IMR-90 (cell line): ENCODE measurements around the gene ARHGAP31. TPM values are rescaled to one million over a fixed set of nuclear protein-coding genes. Genes with fewer than 3 reads are reported as not detected.
"Not testable (repeated sequence)": the region's sequence is repeated elsewhere in the genome, so short reads cannot be mapped to it uniquely, and the experiment has no call there.

Experiments used
- ATAC-seq: fragments of 200-7000 bp; cut with Tn5 transposase; 2 replicates; pipeline ENCODE4 v1.9.1; 2020; ENCODE audit warnings: low read depth, mild to moderate bottlenecking, moderate library complexity
- BruUV-seq: library from RNA; stranded (reverse); fragments of 400-500 nt; replicated peaks from 2 replicates; lab custom pipeline; 2021; lab: Mats Ljungman, UMichigan
- CTCF ChIA-PET: fragments of 300-600 bp; formaldehyde crosslinking; extraction: SDS; loops from one replicate; lab custom pipeline; 2021; ENCODE audit warnings: antibody characterized with exemption; lab: Yijun Ruan, JAX
- POLR2A ChIA-PET: fragments of 300-600 bp; sonication (Branson Sonifier 250); formaldehyde crosslinking; loops from one replicate; lab custom pipeline; 2022; ENCODE audit warnings: antibody characterized with exemption; ENCODE audit not compliant: unreplicated experiment; lab: Charles Lee
- DNase-seq: peaks from one replicate; pipeline ENCODE4 v3.0.0; 2013
- H2AFZ ChIP-seq: replicated peaks from 2 replicates; pipeline ENCODE3; 2013; ENCODE audit warnings: low read length, mild to moderate bottlenecking; ENCODE audit not compliant: poor library complexity
- H2AK5ac ChIP-seq: 2 replicates; pipeline ENCODE4 v1.6.1; 2013; ENCODE audit warnings: low read depth, low read length, inconsistent platforms
- H2AK9ac ChIP-seq: replicated peaks from 2 replicates; pipeline ENCODE3; 2013; ENCODE audit warnings: mild to moderate bottlenecking, low read depth, low read length, moderate library complexity; ENCODE audit not compliant: poor library complexity
- H2BK120ac ChIP-seq: 2 replicates; pipeline ENCODE4 v1.6.1; 2013; ENCODE audit warnings: low read depth, low read length, inconsistent platforms
- H2BK15ac ChIP-seq: 3 replicates; pipeline ENCODE4 v1.6.1; 2013; ENCODE audit warnings: low read depth, low read length, inconsistent platforms
- H2BK20ac ChIP-seq: 2 replicates; pipeline ENCODE4 v1.6.1; 2013; ENCODE audit warnings: low read depth, mild to moderate bottlenecking, inconsistent platforms, low read length, moderate library complexity
- H2BK5ac ChIP-seq: 2 replicates; pipeline ENCODE4 v1.6.1; 2013; ENCODE audit warnings: mild to moderate bottlenecking, low read depth, low read length, inconsistent platforms; ENCODE audit not compliant: poor library complexity, severe bottlenecking
- H3K14ac ChIP-seq: replicated peaks from 2 replicates; pipeline ENCODE4 v1.6.1; 2013; ENCODE audit warnings: low read depth, low read length, inconsistent platforms
- H3K18ac ChIP-seq: 2 replicates; pipeline ENCODE4 v1.6.1; 2013; ENCODE audit warnings: low read depth, low read length, control low read depth
- H3K23ac ChIP-seq: 2 replicates; pipeline ENCODE4 v1.6.1; 2013; ENCODE audit warnings: low read depth, low read length, inconsistent platforms
- H3K27ac ChIP-seq: 2 replicates; pipeline ENCODE4 v1.5.1; 2013; ENCODE audit warnings: mild to moderate bottlenecking, control low read depth, low read length; ENCODE audit not compliant: insufficient read depth
- H3K27me3 ChIP-seq: 2 replicates; pipeline ENCODE4 v1.6.1; 2013; ENCODE audit warnings: low read length; ENCODE audit not compliant: control insufficient read depth, insufficient read depth
- H3K36me3 ChIP-seq: 2 replicates; pipeline ENCODE4 v1.6.1; 2013; ENCODE audit warnings: low read length, mixed read lengths; ENCODE audit not compliant: control insufficient read depth, insufficient read depth
- H3K4ac ChIP-seq: 2 replicates; pipeline ENCODE4 v1.6.1; 2013; ENCODE audit warnings: low read depth, low read length, inconsistent platforms
- H3K4me1 ChIP-seq: 2 replicates; pipeline ENCODE4 v1.6.1; 2013; ENCODE audit warnings: low read length, mixed read lengths; ENCODE audit not compliant: control insufficient read depth, insufficient read depth
- H3K4me2 ChIP-seq: 2 replicates; pipeline ENCODE4 v1.6.1; 2013; ENCODE audit warnings: low read depth, mild to moderate bottlenecking, control low read depth, low read length, moderate library complexity
- H3K4me3 ChIP-seq: 2 replicates; pipeline ENCODE4 v1.5.1; 2013; ENCODE audit warnings: low read depth, mild to moderate bottlenecking, control low read depth, low read length, moderate library complexity; ENCODE audit not compliant: insufficient read depth
- H3K56ac ChIP-seq: 2 replicates; pipeline ENCODE4 v1.6.1; 2013; ENCODE audit warnings: low read length, inconsistent platforms; ENCODE audit not compliant: insufficient read depth; ENCODE audit errors: extremely low read depth
- H3K79me1 ChIP-seq, 2 experiments: 2 replicates each; pipeline ENCODE4 v1.6.1; 2013; ENCODE audit warnings: low read length in 2 of 2, inconsistent platforms in 1 of 2, low read depth in 1 of 2
- H3K9ac ChIP-seq: 2 replicates; pipeline ENCODE4 v1.6.1; 2013; ENCODE audit warnings: low read depth, low read length, control low read depth
- H3K9me1 ChIP-seq: 2 replicates; pipeline ENCODE4 v1.6.1; 2013; ENCODE audit warnings: low read length, inconsistent platforms; ENCODE audit not compliant: insufficient read depth
- H3K9me3 ChIP-seq: 2 replicates; pipeline ENCODE4 v1.6.1; 2013; ENCODE audit warnings: low read length; ENCODE audit not compliant: control insufficient read depth, insufficient read depth
- H4K20me1 ChIP-seq: 2 replicates; pipeline ENCODE4 v1.6.1; 2013; ENCODE audit warnings: low read length, inconsistent platforms; ENCODE audit not compliant: insufficient read depth
- H4K5ac ChIP-seq: 2 replicates; pipeline ENCODE4 v1.6.1; 2013; ENCODE audit warnings: mild to moderate bottlenecking, low read depth, low read length, control low read depth
- H4K8ac ChIP-seq, 2 experiments: 2 replicates each; pipeline ENCODE4 v1.6.1; 2013; ENCODE audit warnings: low read depth in 2 of 2, low read length in 2 of 2, control low read depth in 1 of 2, inconsistent platforms in 1 of 2
- H4K91ac ChIP-seq: 2 replicates; pipeline ENCODE4 v1.6.1; 2013; ENCODE audit warnings: low read depth, low read length, inconsistent platforms; ENCODE audit not compliant: insufficient read depth
- WGBS, 2 experiments: methylation state at CpG; one replicate each; pipeline versions ENCODE4 v1.1.5 to v1.1.7; 2013; ENCODE audit warnings: missing lambda C conversion rate in 2 of 2; ENCODE audit not compliant: insufficient read length in 1 of 2; ENCODE audit errors: extremely low coverage in 2 of 2; 5-methylcytosine and 5-hydroxymethylcytosine counted together
- dilution Hi-C: fragments of 300-500 bp; cut with HindIII; formaldehyde crosslinking; loops from one replicate; pipeline ENCODE4 v1.14.3; 2018; ENCODE audit warnings: low sequenced_read_pairs; ENCODE audit not compliant: unreplicated experiment
- in situ Hi-C: fragments of 300-500 bp; cut with MboI; formaldehyde crosslinking; loops from 3 replicates; pipeline ENCODE4 v1.14.3; 2019; ENCODE audit warnings: low sequenced_read_pairs, inconsistent platforms, mixed read lengths
- intact Hi-C: fragments of 100-400 bp; cut with micrococcal nuclease; formaldehyde crosslinking; loops from 2 replicates; pipeline ENCODE4 v1.10.0; 2022
- polyA plus RNA-seq, 3 experiments: library from polyadenylated mRNA; depleted of rRNA; stranded (reverse); fragments of >200 nt; gene quantifications; 2 replicates each; pipeline ENCODE4 v1.2.3, GENCODE V29; 2012; ENCODE audit warnings: low replicate concordance in 1 of 3
- total RNA-seq: library from RNA; depleted of rRNA; stranded (reverse); fragments of >200 nt; gene quantifications from 2 replicates; pipeline ENCODE4 v1.2.3, GENCODE V29; 2012

ARHGAP31 gene
- total and polyA plus RNA-seq, 2 of the 4 experiments (the other 2 are of a cell fraction): 6.6 to 7.7 TPM

- BruUV-seq, H3K36me3 ChIP-seq, H2BK5ac ChIP-seq, H3K4me2 ChIP-seq, dilution Hi-C loops, H3K23ac ChIP-seq, H4K91ac ChIP-seq, H3K4ac ChIP-seq, H3K4me3 ChIP-seq, H3K27me3 ChIP-seq, in situ Hi-C loops, H2BK20ac ChIP-seq, H2AK9ac ChIP-seq, H3K14ac ChIP-seq, H2AFZ ChIP-seq, H2BK15ac ChIP-seq, H2AK5ac ChIP-seq, H3K9ac ChIP-seq, H4K8ac ChIP-seq, H3K9me3 ChIP-seq, H4K20me1 ChIP-seq, POLR2A ChIA-PET, H3K18ac ChIP-seq, H3K27ac ChIP-seq, H2BK120ac ChIP-seq, H4K5ac ChIP-seq, DNase-seq, intact Hi-C loops, CTCF ChIA-PET, ATAC-seq, H3K56ac ChIP-seq: not testable (repeated sequence)
- WGBS, 2 experiments: no CpG with 5 or more reads among the region's 5 CpGs
- Histone ChIP-seq H3K79me1 (peaks cover 5 to 33% of the 10 kb centered on the region in 2 experiments; a peak in 3 of 4 replicates), H3K9me1 (peaks cover 10% of the 10 kb centered on the region), H3K4me1 (peaks cover 17% of the 10 kb centered on the region)
Observed at GRCh38 chr3:119355608-119356007, 61.4 kb downstream of the ARHGAP31 start.
